IgD-negative memory B cell (primary cell): ENCODE measurements around the gene TENT4A. TPM values are rescaled to one million over a fixed set of nuclear protein-coding genes. Genes with fewer than 3 reads are reported as not detected.

ENCODE experiments used
- H3K27ac Mint-ChIP-seq, 3 donors: one replicate each; pipeline ENCODE4 v1.8.0; 2020 to 2022; ENCODE audit warnings: mild to moderate bottlenecking in 3 of 3, mixed read lengths in 3 of 3, moderate library complexity in 1 of 3
- H3K27me3 Mint-ChIP-seq: one replicate; pipeline ENCODE4 v1.8.0; 2021; ENCODE audit warnings: mixed read lengths
- H3K36me3 Mint-ChIP-seq: one replicate; pipeline ENCODE4 v1.8.0; 2020; ENCODE audit warnings: mild to moderate bottlenecking, mixed read lengths
- H3K4me1 Mint-ChIP-seq, 3 donors: one replicate each; pipeline ENCODE4 v1.8.0; 2020 to 2022; ENCODE audit warnings: mixed read lengths in 3 of 3, mild to moderate bottlenecking in 1 of 3
- H3K4me3 Mint-ChIP-seq, 4 donors: one replicate each; pipeline ENCODE4 v1.8.0; 2020 to 2022; ENCODE audit warnings: mild to moderate bottlenecking in 4 of 4, mixed read lengths in 4 of 4, moderate library complexity in 3 of 4
- H3K9me3 Mint-ChIP-seq, 3 donors: one replicate each; pipeline ENCODE4 v1.8.0; 2020 to 2021; ENCODE audit warnings: mixed read lengths in 3 of 3, mild to moderate bottlenecking in 1 of 3
- polyA plus RNA-seq: library from polyadenylated mRNA; unstranded; fragments of 300-500 nt; fragmentation: Illumina TruSeq; gene quantifications from one replicate; pipeline ENCODE4 v1.2.3, GENCODE V29; 2021

The TENT4A gene
- polyA plus RNA-seq, 1 donor from 2014 or later = 1.6 TPM

GRCh38 chr5:6684075-6684474 is 29.2 kb upstream of the TENT4A start:
- Mint-ChIP-seq H3K4me3 (no peak overlapping the region), H3K9me3 (peaks cover 0 to 5% (median 0%) of the 10 kb centered on the region in 3 donors), H3K27me3 (peaks cover 30% of the 10 kb centered on the region), H3K36me3 (no peaks in the 10 kb centered on the region), H3K4me1 (peaks cover 0 to 3% (median 0%) of the 10 kb centered on the region in 3 donors), H3K27ac (no peak overlapping the region)

GRCh38 chr5:6686501-6686900 is 26.7 kb upstream of the TENT4A start:
- H3K9me3 Mint-ChIP-seq = peaks cover 0 to 5% (median 0%) of the 10 kb centered on the region in 3 donors
- no peak overlapping the region for H3K4me3 Mint-ChIP-seq
- H3K4me1 Mint-ChIP-seq = peaks cover 0 to 3% (median 0%) of the 10 kb centered on the region in 3 donors
- H3K36me3 Mint-ChIP-seq = no peaks in the 10 kb centered on the region
- H3K27me3 Mint-ChIP-seq = peaks cover 35% of the 10 kb centered on the region
- H3K27ac Mint-ChIP-seq = no peak overlapping the region

- no peak overlapping the region for H3K27ac Mint-ChIP-seq
- H3K4me3 Mint-ChIP-seq = no peak overlapping the region
- H3K36me3 Mint-ChIP-seq = no peaks in the 10 kb centered on the region
- H3K4me1 Mint-ChIP-seq = peaks cover 0 to 2% (median 0%) of the 10 kb centered on the region in 3 donors
- H3K9me3 Mint-ChIP-seq = peaks cover 0 to 3% (median 0%) of the 10 kb centered on the region in 3 donors
- H3K27me3 Mint-ChIP-seq = peaks cover 36% of the 10 kb centered on the region
Observed at GRCh38 chr5:6686915-6687409, 26.3 kb upstream of the TENT4A start.

GRCh38 chr5:6687505-6687904 is 25.7 kb upstream of the TENT4A start:
- no peak overlapping the region for H3K27ac Mint-ChIP-seq
- H3K27me3 Mint-ChIP-seq = peaks cover 38% of the 10 kb centered on the region
- H3K4me1 Mint-ChIP-seq = peaks cover 0 to 2% (median 0%) of the 10 kb centered on the region in 3 donors
- H3K36me3 Mint-ChIP-seq = no peaks in the 10 kb centered on the region
- peaks cover 0 to 4% (median 0%) of the 10 kb centered on the region in 3 donors for H3K9me3 Mint-ChIP-seq
- no peak overlapping the region for H3K4me3 Mint-ChIP-seq

GRCh38 chr5:6692906-6693305 is 20.3 kb upstream of the TENT4A start:
- Mint-ChIP-seq H3K4me1 (no peaks in the 10 kb centered on the region), H3K27me3 (peaks cover 20% of the 10 kb centered on the region), H3K27ac (no peak overlapping the region), H3K9me3 (peaks cover 2 to 8% (median 4%) of the 10 kb centered on the region in 3 donors), H3K4me3 (no peak overlapping the region), H3K36me3 (peaks cover 3% of the 10 kb centered on the region)

- H3K27me3 Mint-ChIP-seq = peaks cover 20% of the 10 kb centered on the region
- no peak overlapping the region for H3K4me3 Mint-ChIP-seq
- H3K36me3 Mint-ChIP-seq = peaks cover 3% of the 10 kb centered on the region
- H3K27ac Mint-ChIP-seq = no peak overlapping the region
- peaks cover 2 to 8% (median 3%) of the 10 kb centered on the region in 3 donors for H3K9me3 Mint-ChIP-seq
- no peaks in the 10 kb centered on the region for H3K4me1 Mint-ChIP-seq
Observed at GRCh38 chr5:6698696-6699095, 14.5 kb upstream of the TENT4A start.

GRCh38 chr5:6699357-6699756 is 13.9 kb upstream of the TENT4A start:
- Mint-ChIP-seq H3K9me3 (peaks cover 2 to 5% (median 3%) of the 10 kb centered on the region in 3 donors), H3K36me3 (peaks cover 1% of the 10 kb centered on the region), H3K4me1 (no peaks in the 10 kb centered on the region), H3K27me3 (peaks cover 20% of the 10 kb centered on the region), H3K27ac (no peak overlapping the region), H3K4me3 (no peak overlapping the region)

- H3K9me3 Mint-ChIP-seq = peaks cover 0 to 3% (median 2%) of the 10 kb centered on the region in 3 donors
- peaks cover 22% of the 10 kb centered on the region for H3K27me3 Mint-ChIP-seq
Observed at GRCh38 chr5:6700074-6700684, 13.1 kb upstream of the TENT4A start.

GRCh38 chr5:6700685-6701355 is 12.4 kb upstream of the TENT4A start:
- Mint-ChIP-seq H3K9me3 (peaks cover 0 to 3% (median 0%) of the 10 kb centered on the region in 3 donors), H3K36me3 (peaks cover 1% of the 10 kb centered on the region), H3K27ac (no peak overlapping the region), H3K4me1 (no peaks in the 10 kb centered on the region), H3K4me3 (no peak overlapping the region), H3K27me3 (peaks cover 22% of the 10 kb centered on the region)

More at GRCh38 chr5:6700074-6700684, 13.1 kb upstream of the TENT4A start:
- Mint-ChIP-seq H3K4me3 (no peak overlapping the region), H3K36me3 (peaks cover 1% of the 10 kb centered on the region), H3K4me1 (no peaks in the 10 kb centered on the region), H3K27ac (no peak overlapping the region)

- H3K9me3 Mint-ChIP-seq = peaks cover 0 to 1% (median 0%) of the 10 kb centered on the region in 3 donors
- H3K27me3 Mint-ChIP-seq = peaks cover 20% of the 10 kb centered on the region
- peaks cover 0 to 2% (median 0%) of the 10 kb centered on the region in 3 donors for H3K4me1 Mint-ChIP-seq
- no peak overlapping the region for H3K4me3 Mint-ChIP-seq
- peaks cover 1% of the 10 kb centered on the region for H3K36me3 Mint-ChIP-seq
- H3K27ac Mint-ChIP-seq = no peak overlapping the region
Observed at GRCh38 chr5:6701491-6701890, 11.7 kb upstream of the TENT4A start.

- H3K36me3 Mint-ChIP-seq = no peaks in the 10 kb centered on the region
- H3K27ac Mint-ChIP-seq = no peak overlapping the region
- no peaks in the 10 kb centered on the region for H3K9me3 Mint-ChIP-seq
- H3K27me3 Mint-ChIP-seq = peaks cover 14% of the 10 kb centered on the region
- peaks cover 0 to 2% (median 0%) of the 10 kb centered on the region in 3 donors for H3K4me1 Mint-ChIP-seq
- no peak overlapping the region for H3K4me3 Mint-ChIP-seq
Observed at GRCh38 chr5:6702633-6703032, 10.6 kb upstream of the TENT4A start.

GRCh38 chr5:6703806-6704205 is 9.4 kb upstream of the TENT4A start:
- Mint-ChIP-seq H3K27ac (no peak overlapping the region), H3K36me3 (no peaks in the 10 kb centered on the region), H3K27me3 (peaks cover 14% of the 10 kb centered on the region), H3K4me3 (no peak overlapping the region), H3K9me3 (no peaks in the 10 kb centered on the region), H3K4me1 (peaks cover 0 to 2% (median 0%) of the 10 kb centered on the region in 3 donors)

- Mint-ChIP-seq H3K4me1 (peaks cover 0 to 2% (median 0%) of the 10 kb centered on the region in 3 donors), H3K9me3 (no peaks in the 10 kb centered on the region), H3K4me3 (no peak overlapping the region), H3K27ac (no peak overlapping the region), H3K27me3 (peaks cover 15% of the 10 kb centered on the region), H3K36me3 (no peaks in the 10 kb centered on the region)
Observed at GRCh38 chr5:6704361-6704851, 8.8 kb upstream of the TENT4A start.

- H3K27ac Mint-ChIP-seq = peak overlapping the region in 1 of 3 donors; percentile 54
- peaks cover 0 to 2% (median 0%) of the 10 kb centered on the region in 3 donors for H3K4me1 Mint-ChIP-seq
- H3K4me3 Mint-ChIP-seq = no peak overlapping the region
- H3K27me3 Mint-ChIP-seq = peaks cover 15% of the 10 kb centered on the region
- no peaks in the 10 kb centered on the region for H3K9me3 Mint-ChIP-seq
- H3K36me3 Mint-ChIP-seq = no peaks in the 10 kb centered on the region
Observed at GRCh38 chr5:6705088-6705487, 8.1 kb upstream of the TENT4A start.

- Mint-ChIP-seq H3K27ac (no peak overlapping the region), H3K27me3 (peaks cover 7% of the 10 kb centered on the region), H3K36me3 (no peaks in the 10 kb centered on the region), H3K4me3 (no peak overlapping the region), H3K9me3 (no peaks in the 10 kb centered on the region), H3K4me1 (peaks cover 0 to 2% (median 0%) of the 10 kb centered on the region in 3 donors)
Observed at GRCh38 chr5:6705959-6706358, 7.3 kb upstream of the TENT4A start.
